Muscle layer of duodenum (tissue), 2 donors: ENCODE results near the gene DCK.
"Not testable (repeated sequence)": the region's sequence is repeated elsewhere in the genome, so short reads cannot be mapped to it uniquely, and the experiment has no call there.

Source experiments
- H3K27ac ChIP-seq: one replicate; pipeline ENCODE4 v1.7.0; 2013; ENCODE audit warnings: mild to moderate bottlenecking, low read length
- H3K27me3 ChIP-seq: one replicate; pipeline ENCODE4 v1.7.0; 2013; ENCODE audit warnings: low read depth, mild to moderate bottlenecking, control low read depth, low read length
- H3K36me3 ChIP-seq, 2 donors: one replicate each; pipeline ENCODE4 v1.7.0; 2013; ENCODE audit warnings: low read length in 2 of 2, control low read depth in 1 of 2, mild to moderate bottlenecking in 1 of 2; ENCODE audit not compliant: insufficient read depth in 2 of 2, control insufficient read depth in 1 of 2
- H3K4me1 ChIP-seq, 2 donors: one replicate each; pipeline ENCODE4 v1.7.0; 2013; ENCODE audit warnings: low read length in 2 of 2, mild to moderate bottlenecking in 2 of 2, control low read depth in 1 of 2, moderate library complexity in 1 of 2; ENCODE audit not compliant: insufficient read depth in 2 of 2, control insufficient read depth in 1 of 2
- H3K4me3 ChIP-seq, 2 donors: one replicate each; pipeline ENCODE4 v1.7.0; 2013; ENCODE audit warnings: low read length in 2 of 2, low read depth in 1 of 2, mild to moderate bottlenecking in 1 of 2
- H3K9me3 ChIP-seq, 2 donors: one replicate each; pipeline ENCODE4 v1.7.0; 2013; ENCODE audit warnings: low read length in 2 of 2, control low read depth in 1 of 2, mild to moderate bottlenecking in 1 of 2; ENCODE audit not compliant: control insufficient read depth in 1 of 2
- donor health status: healthy.

DCK gene

GRCh38 chr4:71004281-71004851 is 10.9 kb downstream of the DCK start:
- H3K36me3 ChIP-seq: peaks cover 0 to 3% of the 10 kb centered on the region in 2 donors
- no peaks in the 10 kb centered on the region for H3K27me3 ChIP-seq
- no peaks in the 10 kb centered on the region for H3K4me1 ChIP-seq
- peaks cover 0 to 2% of the 10 kb centered on the region in 2 donors for H3K9me3 ChIP-seq
- H3K27ac ChIP-seq: no peak overlapping the region
- no peak overlapping the region for H3K4me3 ChIP-seq

- H3K27ac ChIP-seq, H3K4me3 ChIP-seq, H3K36me3 ChIP-seq, H3K9me3 ChIP-seq, H3K27me3 ChIP-seq, H3K4me1 ChIP-seq: not testable (repeated sequence)
Measured at GRCh38 chr4:71005025-71005424, 11.6 kb downstream of the DCK start.

GRCh38 chr4:71006203-71006907 is 12.9 kb downstream of the DCK start:
- Histone ChIP-seq H3K9me3 (peaks cover 0 to 2% of the 10 kb centered on the region in 2 donors), H3K4me1 (no peaks in the 10 kb centered on the region), H3K27ac (no peak overlapping the region), H3K27me3 (no peaks in the 10 kb centered on the region), H3K4me3 (no peak overlapping the region), H3K36me3 (no peaks in the 10 kb centered on the region)

GRCh38 chr4:71008196-71008595 is 14.7 kb downstream of the DCK start:
- Histone ChIP-seq H3K4me3 (no peak overlapping the region), H3K27me3 (no peaks in the 10 kb centered on the region), H3K4me1 (no peaks in the 10 kb centered on the region), H3K9me3 (no peaks in the 10 kb centered on the region), H3K27ac (no peak overlapping the region), H3K36me3 (no peaks in the 10 kb centered on the region)

GRCh38 chr4:71009086-71009485 is 15.6 kb downstream of the DCK start:
- Histone ChIP-seq H3K9me3 (no peaks in the 10 kb centered on the region), H3K4me3 (no peak overlapping the region), H3K36me3 (no peaks in the 10 kb centered on the region), H3K27ac (no peak overlapping the region), H3K4me1 (no peaks in the 10 kb centered on the region), H3K27me3 (no peaks in the 10 kb centered on the region)

- H3K27me3 ChIP-seq: no peaks in the 10 kb centered on the region
- no peak overlapping the region for H3K27ac ChIP-seq
- no peaks in the 10 kb centered on the region for H3K36me3 ChIP-seq
- H3K4me1 ChIP-seq: no peaks in the 10 kb centered on the region
- H3K4me3 ChIP-seq: no peak overlapping the region
- no peaks in the 10 kb centered on the region for H3K9me3 ChIP-seq
Measured at GRCh38 chr4:71009890-71010588, 16.6 kb downstream of the DCK start.

GRCh38 chr4:71011451-71011850 is 18.0 kb downstream of the DCK start:
- H3K27ac ChIP-seq: no peak overlapping the region
- H3K36me3 ChIP-seq: no peaks in the 10 kb centered on the region
- no peak overlapping the region for H3K4me3 ChIP-seq
- H3K27me3 ChIP-seq: no peaks in the 10 kb centered on the region
- H3K9me3 ChIP-seq: no peaks in the 10 kb centered on the region
- no peaks in the 10 kb centered on the region for H3K4me1 ChIP-seq

- not testable (repeated sequence) for H3K4me3 ChIP-seq, H3K36me3 ChIP-seq, H3K27ac ChIP-seq, H3K4me1 ChIP-seq, H3K27me3 ChIP-seq, H3K9me3 ChIP-seq
Measured at GRCh38 chr4:71017391-71017790, 23.9 kb downstream of the DCK start.

GRCh38 chr4:71020611-71021010 is 27.2 kb downstream of the DCK start:
- H3K27me3 ChIP-seq: no peaks in the 10 kb centered on the region
- no peak overlapping the region for H3K4me3 ChIP-seq
- H3K27ac ChIP-seq: no peak overlapping the region
- H3K36me3 ChIP-seq: no peaks in the 10 kb centered on the region
- no peaks in the 10 kb centered on the region for H3K9me3 ChIP-seq
- H3K4me1 ChIP-seq: peaks cover 0 to 5% of the 10 kb centered on the region in 2 donors

- no peak overlapping the region for H3K4me3 ChIP-seq
- H3K36me3 ChIP-seq: peaks cover 0 to 9% of the 10 kb centered on the region in 2 donors
- no peak overlapping the region for H3K27ac ChIP-seq
- H3K4me1 ChIP-seq: peaks cover 0 to 12% of the 10 kb centered on the region in 2 donors
- no peaks in the 10 kb centered on the region for H3K9me3 ChIP-seq
- H3K27me3 ChIP-seq: no peaks in the 10 kb centered on the region
Measured at GRCh38 chr4:71025654-71026053, 32.2 kb downstream of the DCK start.

- peaks cover 0 to 11% of the 10 kb centered on the region in 2 donors for H3K4me1 ChIP-seq
- no peaks in the 10 kb centered on the region for H3K27me3 ChIP-seq
- H3K9me3 ChIP-seq: no peaks in the 10 kb centered on the region
- H3K4me3 ChIP-seq: no peak overlapping the region
- H3K27ac ChIP-seq: no peak overlapping the region
- peaks cover 0 to 9% of the 10 kb centered on the region in 2 donors for H3K36me3 ChIP-seq
Measured at GRCh38 chr4:71026086-71026485, 32.6 kb downstream of the DCK start.
